Endodermal cell (in vitro differentiated cells): ENCODE measurements around the gene SLC25A46. TPM values are rescaled to one million over a fixed set of nuclear protein-coding genes. Genes with fewer than 3 reads are reported as not detected.
"Not testable (repeated sequence)": the region's sequence is repeated elsewhere in the genome, so short reads cannot be mapped to it uniquely, and the experiment has no call there.

Experiments
- DNase-seq: peaks from one replicate; pipeline ENCODE4 v3.0.0-alpha.2; 2017
- H3K27ac ChIP-seq: 2 replicates; pipeline ENCODE4 v1.5.1; 2013; ENCODE audit warnings: mild to moderate bottlenecking, low read depth, low read length, moderate library complexity
- H3K27me3 ChIP-seq: 2 replicates; pipeline ENCODE4 v1.6.1; 2013; ENCODE audit warnings: mild to moderate bottlenecking, low read length, moderate library complexity; ENCODE audit not compliant: insufficient read depth, control insufficient read depth, poor library complexity, severe bottlenecking
- H3K36me3 ChIP-seq: 2 replicates; pipeline ENCODE4 v1.7.0; 2013; ENCODE audit warnings: mild to moderate bottlenecking, low read length, moderate library complexity; ENCODE audit not compliant: control insufficient read depth, insufficient read depth
- H3K4me1 ChIP-seq: one replicate; pipeline ENCODE4 v1.7.0; 2013; ENCODE audit warnings: low read length; ENCODE audit not compliant: control insufficient read depth, insufficient read depth
- H3K4me3 ChIP-seq: 2 replicates; pipeline ENCODE4 v1.5.1; 2013; ENCODE audit warnings: mild to moderate bottlenecking, low read length, moderate library complexity
- H3K9ac ChIP-seq: 2 replicates; pipeline ENCODE4 v1.6.1; 2013; ENCODE audit warnings: mild to moderate bottlenecking, low read length, moderate library complexity; ENCODE audit not compliant: poor library complexity, severe bottlenecking; ENCODE audit errors: extremely low read depth
- H3K9me3 ChIP-seq: 2 replicates; pipeline ENCODE4 v1.6.1; 2013; ENCODE audit warnings: mild to moderate bottlenecking, low read length, moderate library complexity; ENCODE audit not compliant: control insufficient read depth
- H3K27ac Mint-ChIP-seq: 2 replicates; pipeline ENCODE4 v1.8.0; 2020; ENCODE audit warnings: mixed read lengths
- H3K27me3 Mint-ChIP-seq: 2 replicates; pipeline ENCODE4 v1.8.0; 2021; ENCODE audit warnings: mild to moderate bottlenecking, mixed read lengths; ENCODE audit not compliant: insufficient read depth
- H3K36me3 Mint-ChIP-seq: 2 replicates; pipeline ENCODE4 v1.8.0; 2020; ENCODE audit warnings: low read depth, mixed read lengths
- H3K4me1 Mint-ChIP-seq: 2 replicates; pipeline ENCODE4 v1.8.0; 2020; ENCODE audit warnings: mixed read lengths
- H3K4me3 Mint-ChIP-seq: 2 replicates; pipeline ENCODE4 v1.8.0; 2020; ENCODE audit warnings: mild to moderate bottlenecking, moderate library complexity, mixed read lengths
- H3K9me3 Mint-ChIP-seq: 2 replicates; pipeline ENCODE4 v1.8.0; 2020; ENCODE audit warnings: mild to moderate bottlenecking, mixed read lengths
- WGBS, 2 experiments: methylation state at CpG; one replicate each; pipeline versions ENCODE4 v1.1.5 to v1.1.7; 2013; ENCODE audit warnings: missing lambda C conversion rate in 2 of 2, mixed read lengths in 1 of 2; ENCODE audit not compliant: insufficient coverage in 1 of 2, insufficient read length in 1 of 2; 5-methylcytosine and 5-hydroxymethylcytosine counted together
- total RNA-seq, 2 donors: library from RNA; stranded (reverse); fragmentation: NEBNext Ultra II Directional in 1 of 2; extraction: Animal tissue kit (Norgen Biotek cat#: 25700) in 1 of 2; gene quantifications; 2 replicates in 1 of 2; 3 replicates in 1 of 2; pipeline ENCODE4 v1.2.1, GENCODE V29; 2021
- TF ChIP-seq, protein P1 (sequence below): fragments of 200-600 bp; sonication (generic); conservative IDR thresholded peaks from 2 replicates; pipeline ENCODE4 v1.5.0; 2021; ENCODE audit warnings: antibody characterized with exemption, mild to moderate bottlenecking

SLC25A46 gene
- total RNA-seq, 2 donors from 2014 or later = 22.7 to 24.5 TPM

DNA sequence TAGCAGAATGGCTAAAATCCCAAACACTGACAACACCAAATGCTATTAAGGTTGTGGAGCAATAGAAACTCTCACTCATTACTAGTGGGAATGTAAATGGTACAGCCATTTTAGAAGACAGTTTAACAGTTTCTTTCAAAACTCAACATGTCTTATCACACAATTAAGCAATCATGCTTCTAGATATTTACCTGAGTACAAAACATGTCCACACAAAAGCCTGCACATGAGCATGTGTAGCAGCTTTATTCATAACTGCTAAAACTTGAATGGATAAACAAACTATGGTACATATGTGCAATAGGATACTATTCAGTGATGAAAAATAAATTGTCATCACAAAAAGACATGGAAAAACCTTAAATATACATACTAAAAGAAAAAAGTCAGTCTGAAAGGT is 31.5 kb downstream of the SLC25A46 start:
- Mint-ChIP-seq H3K27ac (no peak overlapping the region), H3K4me1 (no peaks in the 10 kb centered on the region), H3K36me3 (no peaks in the 10 kb centered on the region), H3K4me3 (no peak overlapping the region), H3K27me3 (no peaks in the 10 kb centered on the region), H3K9me3 (no peaks in the 10 kb centered on the region)
- H3K27me3 ChIP-seq = no peaks in the 10 kb centered on the region
- TF ChIP-seq, protein P1, sequence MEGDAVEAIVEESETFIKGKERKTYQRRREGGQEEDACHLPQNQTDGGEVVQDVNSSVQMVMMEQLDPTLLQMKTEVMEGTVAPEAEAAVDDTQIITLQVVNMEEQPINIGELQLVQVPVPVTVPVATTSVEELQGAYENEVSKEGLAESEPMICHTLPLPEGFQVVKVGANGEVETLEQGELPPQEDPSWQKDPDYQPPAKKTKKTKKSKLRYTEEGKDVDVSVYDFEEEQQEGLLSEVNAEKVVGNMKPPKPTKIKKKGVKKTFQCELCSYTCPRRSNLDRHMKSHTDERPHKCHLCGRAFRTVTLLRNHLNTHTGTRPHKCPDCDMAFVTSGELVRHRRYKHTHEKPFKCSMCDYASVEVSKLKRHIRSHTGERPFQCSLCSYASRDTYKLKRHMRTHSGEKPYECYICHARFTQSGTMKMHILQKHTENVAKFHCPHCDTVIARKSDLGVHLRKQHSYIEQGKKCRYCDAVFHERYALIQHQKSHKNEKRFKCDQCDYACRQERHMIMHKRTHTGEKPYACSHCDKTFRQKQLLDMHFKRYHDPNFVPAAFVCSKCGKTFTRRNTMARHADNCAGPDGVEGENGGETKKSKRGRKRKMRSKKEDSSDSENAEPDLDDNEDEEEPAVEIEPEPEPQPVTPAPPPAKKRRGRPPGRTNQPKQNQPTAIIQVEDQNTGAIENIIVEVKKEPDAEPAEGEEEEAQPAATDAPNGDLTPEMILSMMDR = no peak
- no peak overlapping the region for H3K9ac ChIP-seq
- no peaks in the 10 kb centered on the region for H3K36me3 ChIP-seq
- H3K4me1 ChIP-seq = no peaks in the 10 kb centered on the region
- no peak for DNase-seq
- no peaks in the 10 kb centered on the region for H3K9me3 ChIP-seq
- no peak overlapping the region for H3K4me3 ChIP-seq
- H3K27ac ChIP-seq = no peak overlapping the region

DNA sequence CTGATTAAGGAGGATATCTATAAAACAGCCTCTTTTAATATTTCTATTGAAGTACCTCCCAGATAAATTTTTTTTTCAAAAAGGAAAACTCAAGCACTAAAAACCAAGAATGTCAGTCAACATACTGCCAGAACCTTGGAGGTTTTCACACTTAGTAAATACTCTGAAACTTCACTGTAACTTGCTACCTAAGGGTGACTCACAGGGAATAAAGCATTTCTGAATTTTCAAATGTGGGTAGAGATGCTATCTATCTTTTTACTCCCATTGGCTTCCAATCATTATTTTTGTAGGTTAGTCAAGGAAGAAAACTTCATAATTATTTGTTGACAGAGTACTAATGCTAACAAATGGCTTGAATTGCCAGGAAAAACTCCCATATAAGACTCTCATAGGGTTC is 46.1 kb downstream of the SLC25A46 start:
- Mint-ChIP-seq H3K9me3 (peaks cover 7% of the 10 kb centered on the region), H3K4me1 (no peaks in the 10 kb centered on the region), H3K27ac (no peak overlapping the region), H3K27me3 (no peaks in the 10 kb centered on the region), H3K36me3 (no peaks in the 10 kb centered on the region), H3K4me3 (no peak overlapping the region)
- no peak for DNase-seq
- Histone ChIP-seq H3K4me3 (no peak overlapping the region), H3K36me3 (no peaks in the 10 kb centered on the region), H3K9me3 (no peaks in the 10 kb centered on the region), H3K27ac (no peak overlapping the region), H3K4me1 (no peaks in the 10 kb centered on the region), H3K9ac (no peak overlapping the region), H3K27me3 (no peaks in the 10 kb centered on the region)
- TF ChIP-seq, protein P1 = no peak

DNA sequence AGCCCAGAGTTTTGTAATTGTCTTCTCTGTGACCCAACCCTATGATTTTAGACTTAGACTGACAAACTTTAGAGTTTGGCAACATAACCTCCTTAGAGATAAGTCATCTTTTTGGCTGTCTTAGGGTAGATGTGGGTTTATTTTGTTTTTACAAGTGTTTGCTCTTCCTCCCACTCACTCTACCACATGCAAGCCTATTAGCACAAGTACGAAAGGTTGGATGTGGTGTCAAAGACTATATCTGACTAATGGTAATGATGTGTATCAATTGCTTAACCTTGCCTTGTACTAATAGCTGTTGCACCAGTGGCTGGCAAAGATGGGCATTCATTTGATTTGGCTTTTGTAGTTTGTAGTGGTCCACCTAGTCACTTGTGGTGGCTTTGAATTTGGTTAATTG is 46.5 kb downstream of the SLC25A46 start:
- Mint-ChIP-seq H3K36me3 (no peaks in the 10 kb centered on the region), H3K4me3 (no peak overlapping the region), H3K27ac (no peak overlapping the region), H3K9me3 (peaks cover 7% of the 10 kb centered on the region), H3K4me1 (no peaks in the 10 kb centered on the region), H3K27me3 (no peaks in the 10 kb centered on the region)
- H3K27ac ChIP-seq = no peak overlapping the region
- WGBS, 2 experiments = 93% methylated on average over 1 of the region's 1 CpG; no CpG with 5 or more reads in 1 of the 2 experiments
- H3K27me3 ChIP-seq = no peaks in the 10 kb centered on the region
- DNase-seq = no peak
- TF ChIP-seq, protein P1 = no peak
- no peak overlapping the region for H3K4me3 ChIP-seq
- H3K9me3 ChIP-seq = no peaks in the 10 kb centered on the region
- no peaks in the 10 kb centered on the region for H3K36me3 ChIP-seq
- H3K9ac ChIP-seq = no peak overlapping the region
- no peaks in the 10 kb centered on the region for H3K4me1 ChIP-seq

DNA sequence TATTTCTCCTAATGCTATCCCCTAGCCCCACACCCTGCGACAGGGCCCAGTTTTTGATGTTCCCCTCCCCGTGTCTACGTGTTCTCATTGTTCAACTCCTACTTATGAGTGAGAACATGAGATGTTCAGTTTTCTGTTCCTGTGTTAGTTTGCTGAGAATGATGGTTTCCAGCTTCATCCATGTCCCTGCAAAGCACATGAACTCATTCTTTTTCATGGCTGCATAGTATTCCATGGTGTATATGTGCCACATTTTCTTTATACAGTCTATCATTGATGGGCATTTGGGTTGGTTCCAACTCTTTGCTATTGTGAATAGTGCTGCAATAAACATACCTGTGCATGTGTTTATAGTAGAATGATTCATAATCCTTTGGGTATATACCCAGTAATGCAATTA is 49.2 kb downstream of the SLC25A46 start:
- not testable (repeated sequence) for DNase-seq, H3K27me3 Mint-ChIP-seq, H3K27ac ChIP-seq, H3K9me3 Mint-ChIP-seq, H3K9me3 ChIP-seq, H3K36me3 ChIP-seq, H3K4me3 ChIP-seq, H3K27me3 ChIP-seq, H3K4me1 ChIP-seq, H3K27ac Mint-ChIP-seq, H3K4me3 Mint-ChIP-seq, H3K9ac ChIP-seq, H3K36me3 Mint-ChIP-seq, H3K4me1 Mint-ChIP-seq
- 93% methylated on average over 3 of the region's 3 CpGs; no CpG with 5 or more reads in 1 of the 2 experiments for WGBS, 2 experiments
